ENCODE measurements around the gene INPP5A.
"Not testable (repeated sequence)": the region's sequence is repeated elsewhere in the genome, so short reads cannot be mapped to it uniquely, and the experiment has no call there.

The INPP5A gene

DNA sequence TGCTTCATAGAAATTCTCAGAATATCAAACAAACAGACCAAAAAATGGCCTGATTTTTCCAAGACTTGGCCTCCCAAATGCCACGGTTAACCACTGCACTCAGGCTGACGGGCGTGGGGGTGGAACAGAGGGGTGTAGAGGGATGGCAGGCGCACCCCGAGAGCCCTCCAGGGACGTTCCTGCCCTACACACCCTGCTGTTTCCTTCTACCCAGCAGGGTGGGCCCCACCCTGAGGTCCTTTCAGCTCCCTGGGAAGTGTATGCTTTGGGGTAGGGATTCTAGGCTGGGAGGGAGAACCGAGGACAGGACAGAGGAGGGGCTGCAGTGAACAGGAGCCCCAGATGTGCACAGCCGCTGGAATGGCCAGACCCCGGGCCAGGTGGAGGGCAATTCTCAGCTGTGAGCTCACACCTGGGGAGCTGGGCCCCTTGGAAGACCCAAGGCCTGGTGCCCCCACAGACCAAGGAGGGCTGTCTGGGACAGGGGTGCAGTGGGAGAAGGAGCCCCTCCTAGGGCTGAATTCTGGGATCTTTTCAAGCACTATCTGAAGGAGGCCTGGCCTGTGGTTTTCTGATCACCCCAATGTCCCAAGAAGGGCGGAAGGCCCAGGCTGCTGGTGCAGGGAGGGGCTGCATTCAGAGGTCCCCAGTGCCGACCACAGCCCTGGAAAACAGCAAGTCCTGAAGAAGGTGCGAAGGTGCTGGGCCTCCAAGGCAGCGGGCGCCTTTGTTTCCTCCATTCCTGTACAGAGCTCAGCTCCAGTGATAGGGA, 32.9 kb upstream of the INPP5A start:
- DNase-seq = no peak

GRCh38 chr10:132505546-132505945, 32.0 kb upstream of the INPP5A start:
- not testable (repeated sequence) for DNase-seq

DNA sequence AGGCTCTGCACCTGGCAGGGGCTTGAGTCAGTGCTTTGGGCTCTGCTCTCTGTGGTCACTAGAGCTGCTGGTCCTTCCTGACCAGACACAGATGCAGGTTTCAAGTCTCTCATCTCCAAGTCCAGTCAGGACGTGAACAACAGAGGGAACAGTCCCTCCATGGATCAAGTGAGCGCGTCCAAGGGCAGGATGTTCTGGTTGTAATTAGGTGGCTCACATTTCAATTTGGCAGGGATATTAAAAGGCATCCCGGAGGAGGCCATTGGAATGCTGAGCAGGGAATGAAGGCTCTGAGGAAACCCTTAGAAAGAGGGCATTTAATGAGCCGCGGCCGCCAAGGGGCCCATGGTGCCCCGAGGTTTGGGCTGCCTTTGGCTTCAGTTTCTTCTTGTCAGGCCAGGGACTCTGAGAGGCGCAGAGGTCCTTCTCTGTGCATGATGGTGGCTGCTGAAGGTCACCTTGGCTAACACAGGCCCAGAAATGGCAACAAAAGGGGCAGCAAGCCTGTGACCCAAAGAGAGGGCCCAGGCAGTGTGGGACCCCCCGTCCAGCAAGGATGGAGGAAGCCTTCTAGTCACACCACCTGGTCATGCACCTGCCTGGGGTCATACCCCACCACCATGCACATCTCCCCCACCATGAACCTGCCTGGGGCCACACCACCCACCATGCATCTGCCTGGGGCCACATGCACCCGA, 30.7 kb upstream of the INPP5A start:
- no peak for DNase-seq

DNA sequence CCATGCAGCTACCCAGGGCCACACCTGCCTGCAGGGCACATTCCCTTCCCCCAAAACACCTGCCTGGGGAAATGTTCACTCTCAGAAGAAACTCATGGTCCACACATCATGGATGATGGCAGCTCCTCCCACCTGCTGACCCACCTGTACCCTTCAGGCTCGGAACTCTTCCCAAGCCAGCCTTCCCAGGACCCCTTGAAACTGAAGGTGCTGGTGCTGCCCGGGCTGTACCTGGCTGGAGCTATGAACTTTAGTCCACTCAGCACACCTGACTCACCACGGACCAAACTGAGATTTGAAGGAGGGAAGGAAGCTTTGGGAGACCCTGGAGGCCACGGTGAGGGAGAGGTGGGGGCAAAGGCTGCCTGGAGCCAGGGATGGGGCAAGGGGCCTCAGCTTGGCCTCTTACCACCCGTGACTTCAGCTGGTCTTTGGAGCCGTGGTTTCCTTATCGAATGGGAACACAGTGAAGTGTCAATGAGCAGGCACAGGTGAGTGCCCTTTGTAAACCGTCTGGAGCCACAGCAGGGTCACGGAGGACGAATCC, 30.1 kb upstream of the INPP5A start:
- DNase-seq = no peak

- DNase-seq = no peak
Observed at GRCh38 chr10:132507956-132508490, 29.6 kb upstream of the INPP5A start.

- DNase-seq = no peak
Observed at GRCh38 chr10:132508581-132509443, 28.8 kb upstream of the INPP5A start.

DNA sequence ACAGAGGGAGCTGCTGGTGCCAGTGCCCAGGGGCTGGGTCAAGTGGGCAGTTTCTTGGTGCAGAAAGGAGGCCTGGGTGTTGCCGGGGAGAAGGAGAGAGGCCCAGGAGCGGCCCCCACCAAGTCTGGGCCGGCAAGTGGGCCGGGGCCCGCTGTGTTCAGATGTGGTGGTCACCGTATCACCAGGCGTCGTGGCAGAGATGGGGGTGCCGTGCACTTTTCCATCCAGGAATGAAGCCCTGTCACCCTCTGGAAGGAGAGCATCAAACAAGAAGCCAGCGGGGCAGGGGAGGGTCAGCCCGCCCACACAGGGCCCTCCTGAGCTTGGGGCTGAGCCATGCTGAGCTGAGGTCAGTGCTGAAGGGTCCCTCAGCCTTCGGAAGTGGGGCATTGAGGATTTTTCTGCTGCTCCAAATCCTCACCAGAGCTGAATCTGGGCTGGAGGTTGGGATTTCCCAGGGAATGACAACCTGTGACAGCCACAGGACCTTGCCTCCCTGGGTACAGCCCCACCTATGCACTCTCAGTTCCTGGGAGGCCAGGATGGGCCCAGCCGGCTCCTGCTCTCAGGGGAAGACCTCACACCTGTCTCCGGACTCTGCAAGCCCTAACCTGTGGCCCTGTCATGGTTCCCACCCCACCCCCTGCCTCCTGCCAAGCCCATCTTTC, 27.9 kb upstream of the INPP5A start:
- DNase-seq = no peak

DNA sequence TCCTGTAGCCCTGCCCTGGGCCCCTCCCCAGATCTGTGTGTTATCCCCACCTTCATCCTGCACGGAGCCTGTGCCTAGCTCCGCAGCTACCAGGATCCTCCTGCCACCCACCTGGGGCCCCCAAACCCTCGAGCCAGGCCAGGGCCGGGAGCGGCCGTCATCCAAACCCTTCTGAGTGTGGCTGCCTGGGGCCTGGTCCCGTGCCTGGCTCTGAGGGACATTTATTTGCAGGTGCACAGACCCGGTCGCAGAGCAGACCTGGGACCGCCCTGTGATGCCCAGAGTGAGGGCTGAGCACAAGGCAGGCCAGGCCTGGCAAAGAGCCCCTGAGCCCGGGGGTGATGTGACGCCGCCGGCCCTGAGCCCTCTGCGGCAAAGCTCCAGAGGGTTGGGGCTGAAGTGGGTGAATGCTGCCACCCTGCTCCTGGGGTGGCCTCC, 27.4 kb upstream of the INPP5A start:
- DNase-seq = no peak

DNA sequence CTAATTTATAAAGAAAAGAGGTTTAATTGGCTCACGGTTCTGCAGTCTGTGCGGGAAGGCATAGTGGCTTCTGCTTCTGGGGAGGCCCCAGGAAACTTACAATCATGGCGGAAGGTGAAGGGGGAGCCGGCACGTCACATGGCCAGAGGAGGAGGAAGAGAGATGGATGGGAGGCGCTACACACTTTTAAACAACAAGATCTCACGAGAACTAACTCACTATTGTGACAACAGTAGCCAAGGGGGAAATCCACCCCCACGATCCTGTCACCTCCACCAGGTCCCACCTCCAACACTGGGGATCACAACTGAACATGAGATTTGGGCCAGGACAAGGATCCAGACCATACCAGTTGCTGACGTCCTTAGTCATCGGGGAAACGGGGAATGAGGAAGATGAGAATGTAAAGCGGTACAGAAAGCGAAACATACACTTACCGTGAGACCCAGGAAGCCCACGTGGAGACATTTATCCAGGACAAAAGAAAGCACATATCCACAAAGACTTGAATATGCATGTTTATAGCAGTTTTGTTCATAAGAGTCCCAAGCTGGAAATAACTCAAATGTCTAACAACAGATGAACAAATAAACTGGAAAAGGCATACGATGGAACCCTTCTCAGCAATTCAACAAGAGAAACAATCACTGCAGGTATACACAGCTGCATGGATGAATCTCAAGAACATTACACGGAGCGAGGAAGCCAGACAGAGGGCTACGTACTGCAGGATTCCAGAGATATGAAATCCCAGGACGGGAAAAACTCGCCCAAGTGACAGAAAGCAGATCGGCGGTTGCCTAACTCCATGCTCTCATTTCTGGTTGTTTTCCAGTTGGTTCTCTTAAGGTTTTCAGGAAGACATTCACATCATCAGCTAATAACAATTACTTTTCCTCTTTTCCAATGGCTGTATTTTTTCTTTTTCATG, 26.2 kb upstream of the INPP5A start:
- DNase-seq = no peak

DNA sequence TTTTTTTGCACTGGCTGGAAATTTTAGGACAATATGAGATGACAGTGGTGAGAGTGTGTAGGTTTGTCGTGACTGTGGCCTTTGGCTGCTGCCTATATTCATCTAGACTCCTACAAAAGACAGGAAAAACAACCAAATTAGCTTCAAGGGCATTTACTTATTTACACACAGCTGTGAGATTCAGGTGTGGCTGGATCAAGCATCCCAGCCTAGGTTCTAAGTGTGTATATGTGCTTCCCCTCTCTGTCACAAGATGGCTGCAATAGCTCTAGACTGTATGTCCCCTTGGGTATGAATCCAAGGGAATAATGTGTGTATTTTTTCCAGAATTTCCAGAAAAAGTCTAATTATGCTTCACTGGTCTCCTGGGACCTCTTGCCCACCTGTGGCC, 25.5 kb upstream of the INPP5A start:
- DNase-seq = no peak

DNA sequence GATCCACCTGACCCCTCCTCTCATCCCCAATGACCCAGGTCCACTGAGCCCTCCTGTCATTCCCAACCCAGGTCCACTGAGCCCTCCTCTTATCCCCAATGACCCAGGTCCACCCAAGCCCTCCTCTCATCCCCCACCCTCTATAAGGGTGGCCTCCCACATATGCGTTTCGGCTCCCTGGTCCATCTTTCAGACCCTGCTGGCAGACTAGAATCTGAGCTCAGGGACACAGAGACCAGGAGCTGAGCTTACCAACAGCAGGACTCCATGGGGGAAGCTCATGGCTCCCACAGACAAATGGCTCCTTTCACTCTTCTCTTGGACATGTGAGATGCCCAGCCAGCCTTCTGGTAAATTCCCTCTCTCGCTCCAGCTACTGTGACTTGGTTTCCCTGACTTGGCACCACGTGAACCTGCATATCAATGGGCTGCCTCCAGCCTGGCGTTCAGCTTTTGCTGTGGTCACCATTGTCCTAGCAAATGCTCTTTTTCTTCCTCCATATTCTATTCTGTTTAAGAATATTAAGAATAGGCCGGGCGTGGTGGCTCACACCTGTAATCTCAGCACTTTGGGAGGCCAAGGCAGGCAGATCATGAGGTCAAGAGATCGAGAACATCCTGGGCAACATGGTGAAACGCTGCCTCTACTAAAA, 24.8 kb upstream of the INPP5A start:
- DNase-seq = no peak

- DNase-seq = no peak
Observed at GRCh38 chr10:132514821-132515520, 22.6 kb upstream of the INPP5A start.

DNA sequence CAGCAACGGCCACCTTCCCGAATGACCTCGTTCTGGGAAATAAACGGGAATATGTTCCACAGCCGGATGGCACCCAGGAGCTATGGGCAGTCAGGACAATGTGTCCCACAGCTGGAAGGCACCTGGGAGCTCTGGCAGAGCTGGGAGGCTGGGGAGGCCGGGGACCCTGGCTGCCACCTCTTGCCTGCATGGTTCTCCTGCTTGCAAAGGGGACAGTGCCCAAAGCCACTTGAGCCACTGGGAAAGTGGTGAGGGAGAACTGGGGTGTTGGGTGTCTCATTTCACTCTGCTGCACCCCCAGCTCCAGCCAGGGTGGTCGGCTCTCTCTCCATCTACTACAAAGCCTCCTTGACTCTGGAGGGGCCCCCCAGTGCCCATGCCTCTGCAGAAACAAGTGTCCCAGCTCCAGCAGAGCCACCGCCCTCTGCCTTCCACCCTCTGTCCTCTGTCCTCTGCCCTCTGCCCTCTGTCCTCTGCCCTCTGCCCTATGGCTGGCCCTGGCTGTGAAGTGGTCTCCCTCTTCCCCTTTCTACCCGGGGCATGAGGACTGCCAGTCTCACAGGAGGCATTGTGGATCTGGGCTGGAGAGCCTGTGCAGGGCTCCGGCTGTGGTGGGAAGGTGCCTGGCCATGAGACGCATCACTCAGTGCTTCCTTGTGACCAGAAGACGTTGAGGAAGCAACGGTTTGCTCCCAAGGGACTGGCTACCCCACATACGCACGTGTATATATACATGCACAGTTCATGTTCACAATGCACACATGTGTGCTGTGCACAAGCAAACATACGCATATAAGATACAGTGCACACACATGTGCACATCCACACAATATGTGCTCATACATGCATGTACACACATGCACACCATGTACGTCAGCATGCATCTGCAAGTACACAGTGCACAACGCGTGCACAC, 21.5 kb upstream of the INPP5A start:
- no peak for DNase-seq

DNA sequence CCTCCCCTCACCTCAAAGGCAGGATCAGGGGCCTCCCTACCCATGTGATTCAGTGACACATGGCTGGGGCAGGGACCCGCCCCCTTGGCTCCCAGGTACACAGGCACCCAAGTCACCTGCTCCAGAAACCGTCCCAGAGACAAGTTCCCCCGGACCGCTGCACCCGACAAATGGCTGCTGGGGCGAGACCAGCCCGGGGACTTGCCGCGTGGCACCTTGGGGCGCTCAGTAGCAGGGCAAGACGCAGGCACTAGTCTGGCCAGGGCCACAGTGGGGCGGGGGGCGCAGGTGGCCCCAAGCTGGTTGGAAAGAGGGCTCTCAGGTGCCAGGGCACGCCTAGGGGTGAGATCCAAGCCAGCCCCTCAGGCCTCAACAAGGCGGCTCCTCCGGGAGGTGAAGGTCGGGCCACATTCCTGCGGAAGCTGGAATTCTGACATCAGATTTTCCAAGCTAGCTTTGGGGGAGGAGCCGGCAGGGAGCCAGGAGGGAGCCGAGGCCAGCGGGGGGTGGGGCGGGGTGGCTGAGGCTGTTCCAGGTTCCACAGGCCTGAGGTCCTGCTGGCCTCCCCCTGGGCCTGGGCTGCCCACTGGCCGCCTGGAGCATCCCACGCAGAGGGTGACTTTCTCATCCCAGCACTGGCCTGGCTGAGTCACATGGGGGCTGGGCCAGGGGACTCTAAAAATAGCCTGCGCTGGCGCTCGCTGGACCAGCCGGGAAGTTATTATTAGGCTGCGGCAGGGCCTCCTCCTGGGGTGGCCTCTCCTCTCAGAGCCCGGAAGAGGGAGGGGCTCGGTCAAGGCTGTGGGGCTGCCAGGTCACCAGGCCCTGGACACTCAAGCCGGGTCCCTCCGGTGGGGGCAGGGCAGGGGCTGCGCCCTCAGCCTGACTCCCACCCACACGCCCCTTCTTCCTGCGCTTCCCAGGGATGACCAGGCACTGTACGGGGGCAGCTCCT, 20.5 kb upstream of the INPP5A start:
- no peak for DNase-seq

DNA sequence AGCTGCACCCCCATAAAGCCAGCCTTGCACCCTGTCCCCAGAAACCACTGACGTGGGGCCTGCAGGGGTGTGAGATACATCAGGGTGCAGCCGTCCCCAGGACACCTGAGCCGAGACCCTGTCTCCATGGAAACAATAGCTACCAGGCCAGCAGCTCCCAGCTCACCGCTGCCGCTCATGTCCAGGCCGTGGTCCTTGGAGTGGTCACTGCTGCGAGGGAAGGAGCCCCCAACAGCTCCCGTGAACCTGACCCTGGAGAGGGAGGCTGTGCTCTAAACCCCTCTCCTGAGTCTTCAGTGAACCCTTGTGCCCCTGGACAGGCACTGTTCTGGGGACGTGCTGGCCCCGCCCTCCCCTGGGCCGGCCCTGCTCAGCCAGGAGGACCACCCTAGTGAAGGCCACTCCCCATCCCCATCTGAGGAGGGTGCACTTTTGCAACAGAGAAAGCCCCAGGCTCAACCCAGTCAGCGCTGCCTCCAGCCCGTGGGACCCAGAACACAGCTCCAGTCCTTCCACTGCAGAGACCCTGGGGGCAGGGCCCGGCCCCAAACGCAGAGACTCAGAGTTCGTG, 19.6 kb upstream of the INPP5A start:
- no peak for DNase-seq

DNA sequence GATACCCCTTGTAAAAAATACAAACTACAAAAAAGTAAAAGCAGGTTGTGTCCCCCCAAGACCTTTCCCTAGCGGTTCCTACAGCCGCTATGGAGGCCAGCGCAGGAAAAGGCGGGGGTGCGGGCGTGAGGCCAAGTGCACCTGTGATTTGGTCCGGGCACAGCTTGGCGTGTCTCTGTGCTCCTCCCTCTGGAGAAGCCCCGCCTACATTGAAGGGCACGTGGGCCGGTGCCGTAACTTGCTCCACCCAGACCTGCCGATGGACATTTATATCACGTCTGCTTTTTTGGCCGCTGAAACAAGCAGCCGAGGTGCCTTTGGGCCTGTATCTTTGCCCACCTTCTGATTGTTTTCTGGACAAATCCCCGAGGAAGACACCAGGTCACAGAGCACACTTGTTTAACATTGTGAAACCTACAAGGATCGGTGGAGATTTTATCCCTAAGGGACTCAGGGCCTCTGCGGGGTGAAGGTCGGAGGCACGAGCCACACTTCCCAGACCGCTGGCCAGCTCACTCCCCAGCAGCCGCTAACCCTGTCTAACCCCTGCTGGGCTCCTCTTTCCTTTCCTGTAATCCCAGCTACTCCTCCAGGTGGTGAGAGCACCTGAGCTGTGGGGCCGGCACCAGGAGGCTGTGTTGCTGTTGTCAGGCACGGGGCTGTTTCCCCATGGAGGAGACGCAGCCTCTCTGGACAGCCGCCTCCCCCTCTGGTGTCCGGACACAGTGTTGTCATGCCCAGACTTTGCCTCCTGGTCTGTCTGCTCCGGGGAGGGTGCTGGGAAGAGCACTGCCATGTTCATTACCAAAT, 18.8 kb upstream of the INPP5A start:
- DNase-seq = no peak
